Thyroid gland (tissue), 4 donors: ENCODE results near the gene RFTN1. TPM values are rescaled to one million over a fixed set of nuclear protein-coding genes. Genes with fewer than 3 reads are reported as not detected.
A peak's percentile ranks its signal among the peaks of the same experiment; 100 is the strongest.

Experiments
- DNase-seq, 2 donors: peaks; one replicate each; pipeline ENCODE4 v3.0.0-alpha.2; 2019
- H3K27ac ChIP-seq, 3 donors: fragments of 200-600 bp; sonication (generic); 1 replicate in 2 of 3; 2 replicates in 1 of 3; pipeline ENCODE4 v1.5.1; 2016 to 2019; ENCODE audit warnings: mild to moderate bottlenecking in 1 of 3, moderate library complexity in 1 of 3
- H3K27me3 ChIP-seq: fragments of 200-600 bp; sonication (generic); one replicate; pipeline ENCODE4 v1.5.1; 2019
- H3K36me3 ChIP-seq, 2 donors: fragments of 200-600 bp; sonication (generic); one replicate each; pipeline ENCODE4 v1.5.1; 2016 to 2019
- H3K4me1 ChIP-seq, 2 donors: fragments of 200-600 bp; sonication (generic); one replicate each; pipeline ENCODE4 v1.5.1; 2017 to 2019
- H3K4me3 ChIP-seq, 3 donors: fragments of 200-600 bp; sonication (generic); replicated peaks in 1 of 3; 1 replicate in 2 of 3; 2 replicates in 1 of 3; pipeline ENCODE4 v1.5.1; 2016; ENCODE audit warnings: mild to moderate bottlenecking in 1 of 3
- H3K9me3 ChIP-seq: fragments of 200-600 bp; sonication (generic); one replicate; pipeline ENCODE4 v1.5.1; 2017
- CTCF ChIP-seq, 6 experiments: fragments of 200-600 bp in 3 of 6; fragments of 450-650 bp in 3 of 6; sonication (generic) in 3 of 6; IDR thresholded peaks; one replicate each; pipeline ENCODE4 v1.5.1; 2016 to 2019; ENCODE audit warnings: antibody characterized with exemption in 6 of 6, mild to moderate bottlenecking in 2 of 6, inconsistent platforms in 1 of 6, moderate library complexity in 1 of 6
- POLR2A ChIP-seq, 2 donors: fragments of 450-650 bp; IDR thresholded peaks; one replicate each; pipeline ENCODE4 v1.6.1; 2017; ENCODE audit warnings: antibody characterized with exemption in 2 of 2, mild to moderate bottlenecking in 2 of 2, moderate library complexity in 1 of 2
- WGBS, 2 donors: methylation state at CpG; one replicate each; pipeline ENCODE4 v1.1.5; 2017; 5-methylcytosine and 5-hydroxymethylcytosine counted together
- intact Hi-C: fragments of 100-400 bp; cut with DNase I; formaldehyde crosslinking; loops from one replicate; pipeline ENCODE4 v1.15.1; 2023
- total RNA-seq, 4 donors: library from RNA; depleted of rRNA; stranded (reverse); fragments of >200 nt; gene quantifications; one replicate each; pipeline ENCODE4 v1.2.3, GENCODE V29; 2016

RFTN1 gene
- total RNA-seq, 4 donors from 2014 or later, result 110 to 239 (median 153) TPM

GRCh38 chr3:16551342-16551976, 38.0 kb upstream of the RFTN1 start:
- H3K36me3 ChIP-seq, result no peaks in the 10 kb centered on the region
- H3K27ac ChIP-seq, result no peak overlapping the region
- intact Hi-C loops, result loop anchor here (2.0 to 5.0 kb wide), 2 partner anchors 263 to 284 kb away; partner anchors contain the start of gene OXNAD1
- no peak for DNase-seq
- 61 to 69% methylated on average over 4 of the region's 4 CpGs for WGBS, 2 donors
- H3K9me3 ChIP-seq, result no peaks in the 10 kb centered on the region
- no peak for TF ChIP-seq CTCF (IDR thresholded peaks at IDR 0.05)
- TF ChIP-seq POLR2A (IDR thresholded peaks at IDR 0.05), result no peak
- no peaks in the 10 kb centered on the region for H3K27me3 ChIP-seq
- H3K4me1 ChIP-seq, result no peaks in the 10 kb centered on the region
- no peak overlapping the region for H3K4me3 ChIP-seq

- TF ChIP-seq POLR2A (IDR thresholded peaks at IDR 0.05) (no peak), CTCF (IDR thresholded peaks at IDR 0.05) (peak; percentile 65 to 96 (median 90))
- Histone ChIP-seq H3K27ac (no peak overlapping the region), H3K36me3 (no peaks in the 10 kb centered on the region), H3K4me1 (no peaks in the 10 kb centered on the region), H3K9me3 (no peaks in the 10 kb centered on the region), H3K4me3 (no peak overlapping the region), H3K27me3 (no peaks in the 10 kb centered on the region)
- DNase-seq, result peak; percentile 61 to 69
- 12 to 15% methylated on average over 7 of the region's 7 CpGs for WGBS, 2 donors
- intact Hi-C loops, result loop anchor here (2.0 to 5.0 kb wide), 2 partner anchors 262 to 284 kb away; partner anchors contain the start of gene OXNAD1
Measured at GRCh38 chr3:16550676-16551341, 37.3 kb upstream of the RFTN1 start.

- no peak for DNase-seq
- H3K9me3 ChIP-seq, result no peaks in the 10 kb centered on the region
- H3K27ac ChIP-seq, result no peak overlapping the region
- no peak overlapping the region for H3K4me3 ChIP-seq
- 37 to 42% methylated on average over 4 of the region's 4 CpGs for WGBS, 2 donors
- no peaks in the 10 kb centered on the region for H3K27me3 ChIP-seq
- no peaks in the 10 kb centered on the region for H3K4me1 ChIP-seq
- intact Hi-C loops, result loop anchor here (2.0 to 5.0 kb wide), 2 partner anchors 261 to 283 kb away; partner anchors contain the start of gene OXNAD1
- TF ChIP-seq CTCF (IDR thresholded peaks at IDR 0.05) (no peak), POLR2A (IDR thresholded peaks at IDR 0.05) (no peak)
- no peaks in the 10 kb centered on the region for H3K36me3 ChIP-seq
Measured at GRCh38 chr3:16550305-16550675, 36.8 kb upstream of the RFTN1 start.

GRCh38 chr3:16548721-16549120, 35.2 kb upstream of the RFTN1 start:
- no peaks in the 10 kb centered on the region for H3K36me3 ChIP-seq
- H3K9me3 ChIP-seq, result no peaks in the 10 kb centered on the region
- no peaks in the 10 kb centered on the region for H3K4me1 ChIP-seq
- no peak overlapping the region for H3K4me3 ChIP-seq
- WGBS, 2 donors, result 82 to 88% methylated on average over 4 of the region's 4 CpGs
- no peak for DNase-seq
- TF ChIP-seq CTCF (IDR thresholded peaks at IDR 0.05) (no peak), POLR2A (IDR thresholded peaks at IDR 0.05) (no peak)
- no peaks in the 10 kb centered on the region for H3K27me3 ChIP-seq
- no peak overlapping the region for H3K27ac ChIP-seq
- intact Hi-C loops, result no loop called here
